GM10248 (cell line): ENCODE measurements around the gene TRIM69.

ENCODE experiments used
- CTCF ChIA-PET: fragments of 300-600 bp; sonication (Branson Sonifier 250); formaldehyde crosslinking; extraction: SDS; loops from one replicate; lab custom pipeline; 2021; ENCODE audit warnings: antibody characterized with exemption; lab: Yijun Ruan, JAX
- POLR2A ChIA-PET: fragments of 350-650 bp; sonication (Branson Sonifier 250); formaldehyde crosslinking; extraction: SDS; loops from one replicate; lab custom pipeline; 2020; ENCODE audit warnings: antibody characterized with exemption; lab: Yijun Ruan, JAX
- DNase-seq: peaks from one replicate; pipeline ENCODE4 v3.0.0; 2012; ENCODE audit errors: extremely low spot score
- CTCF ChIP-seq: IDR thresholded peaks from 2 replicates; pipeline ENCODE4 v1.5.1; 2012; ENCODE audit warnings: mild to moderate bottlenecking, low read depth; ENCODE audit errors: extremely low read depth, missing control alignments, control extremely low read depth

TRIM69 gene

DNA sequence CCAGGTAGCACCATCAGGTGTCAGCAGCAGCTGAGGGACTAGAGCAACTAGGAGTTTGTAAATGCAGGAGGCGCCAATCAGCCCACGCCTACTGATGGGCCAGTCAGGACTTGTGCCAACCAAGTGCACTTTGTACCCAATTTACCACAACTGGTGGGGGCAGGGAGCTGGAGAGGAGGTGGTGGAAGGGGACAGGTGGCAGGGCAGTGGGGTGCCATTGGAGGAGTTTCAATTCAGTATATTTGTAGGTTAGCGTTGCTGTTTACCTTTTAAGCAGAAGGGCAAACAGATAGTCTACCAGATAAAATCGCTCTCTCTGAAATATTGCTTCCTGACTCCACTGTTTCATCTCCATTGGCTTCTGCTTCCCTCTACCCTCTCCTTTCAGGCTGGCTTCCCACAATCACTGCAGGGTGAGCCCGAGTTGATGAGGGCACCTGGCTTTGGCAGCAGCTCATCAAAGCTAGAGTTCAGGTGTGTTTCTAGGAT lies 75.7 kb downstream of the TRIM69 start:
- no peak for DNase-seq
- CTCF ChIA-PET, result no interaction called here
- POLR2A ChIA-PET, result no interaction called here
- no peak for TF ChIP-seq CTCF

DNA sequence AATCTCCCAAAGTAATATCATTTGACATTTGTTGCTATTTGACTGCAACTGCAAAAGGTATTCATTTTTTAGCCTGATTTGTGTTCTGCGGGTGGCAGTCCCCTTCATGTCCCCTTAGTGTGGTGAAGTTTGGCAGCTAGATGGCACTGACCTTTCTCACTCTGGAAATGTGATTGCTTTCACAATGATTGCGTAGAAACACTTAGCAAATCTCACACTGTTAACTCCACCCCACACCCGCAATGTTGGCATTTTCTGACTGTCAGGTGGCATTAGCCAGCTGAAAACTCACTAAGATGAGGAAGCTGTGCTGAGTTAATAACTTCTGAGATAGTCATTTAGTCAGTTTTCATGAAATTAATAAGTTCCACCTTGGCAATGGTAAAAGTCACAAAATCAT lies 76.9 kb downstream of the TRIM69 start:
- ChIA-PET POLR2A (no interaction called here), CTCF (interaction anchor here (1.1 kb wide), 1 partner anchor 268 kb away, joined by 3 read pairs; no protein-coding TSS in a partner anchor)
- no peak for TF ChIP-seq CTCF
- no peak for DNase-seq
